K562 (cell line): Measurements from ENCODE around the gene DAZAP1. TPM values are rescaled to one million over a fixed set of nuclear protein-coding genes. Genes with fewer than 3 reads are reported as not detected.

Experiments
- ATF7 ChIP-seq: fragments of 450-650 bp; IDR thresholded peaks from 2 replicates; pipeline ENCODE4 v1.7.1; 2014; ENCODE audit warnings: mild to moderate bottlenecking, moderate library complexity
- EGR1 ChIP-seq: fragments of 450-650 bp; conservative IDR thresholded peaks from 2 replicates; pipeline ENCODE4 v1.6.1; 2017; ENCODE audit warnings: mild to moderate bottlenecking
- FOSL1 ChIP-seq: fragments of 200-800 bp; sonication (Bioruptor generic); conservative IDR thresholded peaks from 2 replicates; pipeline ENCODE4 v1.6.1; 2016; ENCODE audit warnings: missing genetic modification characterization, missing compliant biosample characterization
- GTF3C2 ChIP-seq: IDR thresholded peaks from 3 replicates; pipeline ENCODE4 v1.6.1; 2011; ENCODE audit warnings: borderline replicate concordance, mild to moderate bottlenecking, moderate library complexity; ENCODE audit not compliant: insufficient read length; ENCODE audit errors: extremely low read depth
- HNRNPLL ChIP-seq: fragments of 200-400 bp; formaldehyde crosslinking; IDR thresholded peaks from 2 replicates; pipeline ENCODE4 v1.6.1; 2017; ENCODE audit warnings: low read length, low read depth, mild to moderate bottlenecking; ENCODE audit not compliant: poor library complexity, severe bottlenecking
- PKNOX1 ChIP-seq: fragments of 450-650 bp; IDR thresholded peaks from 2 replicates; pipeline ENCODE4 v1.6.1; 2016
- POLR2G ChIP-seq: fragments of 200-400 bp; formaldehyde crosslinking; IDR thresholded peaks from 2 replicates; pipeline ENCODE4 v1.6.1; 2017; ENCODE audit warnings: low read depth, mild to moderate bottlenecking, antibody characterized with exemption, low read length, moderate library complexity
- REST ChIP-seq, 2 experiments: fragments of 450-650 bp; formaldehyde crosslinking in 1 of 2; IDR thresholded peaks; 2 replicates each; pipeline versions ENCODE4 v1.4.0 to v1.6.1; 2014 to 2020; ENCODE audit warnings: mild to moderate bottlenecking in 2 of 2, borderline replicate concordance in 1 of 2, low read depth in 1 of 2
- SP1 ChIP-seq: sonication (generic); formaldehyde crosslinking; IDR thresholded peaks from 2 replicates; pipeline ENCODE4 v1.8.1; 2022; ENCODE audit warnings: mild to moderate bottlenecking, missing genetic modification reagents
- ZFPM2 ChIP-seq: fragments of 250-450 bp; sonication (Bioruptor Pico); IDR thresholded peaks from 2 replicates; pipeline ENCODE4 v1.5.1; 2022; ENCODE audit warnings: mild to moderate bottlenecking
- ZFX ChIP-seq: sonication (generic); formaldehyde crosslinking; IDR thresholded peaks from 2 replicates; pipeline ENCODE4 v1.8.0; 2022; ENCODE audit warnings: mild to moderate bottlenecking, missing genetic modification reagents, moderate library complexity
- ZKSCAN1 ChIP-seq: fragments of 150-350 bp; IDR thresholded peaks from 2 replicates; pipeline ENCODE4 v1.6.1; 2016; ENCODE audit warnings: low read depth, low read length
- ZNF217 ChIP-seq: sonication (generic); formaldehyde crosslinking; IDR thresholded peaks from 2 replicates; pipeline ENCODE4 v1.8.0; 2022; ENCODE audit warnings: mild to moderate bottlenecking, missing genetic modification reagents
- ZNF3 ChIP-seq: fragments of 250-450 bp; sonication (Bioruptor Pico); IDR thresholded peaks from 2 replicates; pipeline ENCODE4 v1.5.0; 2021; ENCODE audit warnings: mild to moderate bottlenecking, moderate library complexity
- polyA plus RNA-seq, 8 experiments: library from polyadenylated mRNA; depleted of rRNA in 4 of 8; stranded (reverse) in 5 of 8; unstranded in 3 of 8; fragments of >200 nt; fragmentation: Nextera tagmentation in 2 of 8; fragmentation: Illumina TruSeq in 1 of 8; extraction: Ambion mirVana in 2 of 8; extraction: Trizol in 1 of 8; gene quantifications; 2 replicates each; pipeline versions ENCODE4 v1.2.1 to v1.2.3, GENCODE V29; 2011 to 2014; ENCODE audit warnings: inconsistent platforms in 1 of 8, missing spikeins in 1 of 8
- total RNA-seq, 7 experiments: library from RNA; depleted of rRNA in 6 of 7; stranded (reverse); fragments of >200 nt in 6 of 7; fragmentation: Illumina TruSeq in 2 of 7; extraction: Trizol in 2 of 7; gene quantifications; 2 replicates each; pipeline versions ENCODE4 v1.2.1 to v1.2.3, GENCODE V29; 2011 to 2021; ENCODE audit warnings: low replicate concordance in 1 of 7

The DAZAP1 gene
- total and polyA plus RNA-seq, 9 of the 15 experiments (the other 6 are each of a cell fraction or from before 2014, with no cell fraction given): 10.8 to 289 (median 142) TPM

DNA sequence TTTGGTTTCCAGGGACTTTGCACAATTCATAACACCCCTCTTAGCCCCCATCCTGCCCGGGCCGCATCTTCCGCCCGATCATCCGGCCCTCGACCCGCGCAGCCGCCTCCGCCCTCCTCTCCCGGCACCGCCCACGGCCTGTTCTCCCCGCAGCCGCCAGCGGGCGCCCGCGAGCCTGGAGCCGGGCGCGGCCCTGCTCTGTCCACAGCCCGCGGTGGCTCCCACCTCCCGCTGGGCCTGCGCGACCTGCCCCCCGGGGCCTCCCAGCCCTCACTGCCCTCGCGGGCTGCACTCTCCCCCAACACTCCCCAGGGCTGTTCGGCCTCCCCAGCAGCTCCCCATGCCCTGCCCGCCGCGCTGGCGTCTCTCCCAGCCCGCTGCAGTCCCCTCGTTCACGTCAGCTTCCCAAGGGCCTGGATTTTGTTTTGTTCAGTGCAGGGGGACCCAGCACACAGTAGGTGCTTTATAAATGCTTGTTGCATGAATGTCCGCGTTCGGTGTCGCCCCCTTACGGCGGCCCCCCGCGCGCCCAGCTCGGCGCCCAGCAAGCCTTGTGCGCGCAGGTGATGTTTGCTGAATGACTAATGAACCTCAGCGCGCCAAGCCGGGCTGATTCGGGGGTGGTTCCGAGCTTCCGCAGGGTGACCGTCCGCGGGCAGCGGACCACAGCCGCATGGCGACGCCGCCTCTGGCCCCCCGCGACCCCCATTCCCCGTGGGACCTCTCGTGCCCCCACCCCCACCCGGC lies 38.0 kb downstream of the DAZAP1 start (continued):
- TF ChIP-seq REST (IDR thresholded peaks at IDR 0.05; ENCODE audit: borderline replicate concordance): peak; percentile 71
- peak; percentile 82 for TF ChIP-seq REST (CRISPR knock-in tag; IDR thresholded peaks at IDR 0.05; ENCODE audit: low read depth)
- TF ChIP-seq SP1 (CRISPR knock-in tag): peak; percentile 70
- no peak for TF ChIP-seq HNRNPLL
- TF ChIP-seq EGR1: peak; percentile 95
- no peak for TF ChIP-seq ZFPM2 (CRISPR knock-in tag)
- no peak for TF ChIP-seq ZNF217 (CRISPR knock-in tag)
- peak; percentile 35 for TF ChIP-seq POLR2G
- peak; percentile 99 for TF ChIP-seq ZKSCAN1
- TF ChIP-seq PKNOX1: no peak
- TF ChIP-seq ZNF3 (CRISPR knock-in tag): peak; percentile 96
- peak; percentile 50; the same call in 1 of the 2 replicates for TF ChIP-seq ATF7
- peak; percentile 67 for TF ChIP-seq FOSL1 (tag)
- TF ChIP-seq GTF3C2: no peak
- peak; percentile 84 for TF ChIP-seq ZFX (CRISPR knock-in tag)
